GM19395 (cell line): ENCODE data around the gene DAZAP1.
A peak's percentile ranks its signal among the peaks of the same experiment; 100 is the strongest.
"Not testable (repeated sequence)": the region's sequence is repeated elsewhere in the genome, so short reads cannot be mapped to it uniquely, and the experiment has no call there.

Experiments
- ATAC-seq: cut with Tn5 transposase; IDR thresholded peaks from one replicate; pipeline ENCODE4 v1.9.1; 2021; ENCODE audit warnings: mild to moderate bottlenecking, moderate library complexity; ENCODE audit not compliant: unreplicated experiment

Gene DAZAP1

GRCh38 chr19:1470305-1471009 lies 63.1 kb downstream of the DAZAP1 start:
- no peak for ATAC-seq

DNA sequence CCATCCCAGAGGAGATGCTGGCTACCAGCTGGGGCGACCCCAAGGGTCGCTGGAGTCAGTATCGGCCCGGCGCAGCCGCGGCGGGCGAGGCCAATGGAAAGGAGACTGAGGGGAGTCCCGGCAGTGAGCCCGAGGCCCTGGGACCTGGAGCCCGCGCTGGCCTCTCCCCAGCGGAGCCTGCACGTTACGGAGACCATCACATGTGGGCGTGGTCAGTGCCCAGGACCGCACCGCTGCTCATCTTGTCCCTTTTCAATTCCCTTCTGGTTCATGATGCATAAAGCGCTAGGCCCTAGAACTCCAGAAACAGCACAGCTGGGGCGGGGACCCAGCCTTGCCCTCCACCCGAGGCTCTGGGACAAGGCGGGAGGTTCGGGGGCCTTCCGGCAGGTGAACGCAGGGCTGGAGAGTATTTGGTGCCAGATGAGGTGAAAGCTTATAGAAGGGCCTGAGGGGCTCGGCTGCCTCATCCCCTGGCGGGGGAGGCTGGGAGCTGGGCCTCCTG lies 63.7 kb downstream of the DAZAP1 start:
- ATAC-seq = no peak

- no peak for ATAC-seq
These were observed 64.3 kb downstream of the DAZAP1 start for GRCh38 chr19:1471515-1472160.

GRCh38 chr19:1472231-1473084 lies 65.1 kb downstream of the DAZAP1 start:
- no peak for ATAC-seq

- ATAC-seq = no peak
These were observed 65.9 kb downstream of the DAZAP1 start for GRCh38 chr19:1473085-1473851.

DNA sequence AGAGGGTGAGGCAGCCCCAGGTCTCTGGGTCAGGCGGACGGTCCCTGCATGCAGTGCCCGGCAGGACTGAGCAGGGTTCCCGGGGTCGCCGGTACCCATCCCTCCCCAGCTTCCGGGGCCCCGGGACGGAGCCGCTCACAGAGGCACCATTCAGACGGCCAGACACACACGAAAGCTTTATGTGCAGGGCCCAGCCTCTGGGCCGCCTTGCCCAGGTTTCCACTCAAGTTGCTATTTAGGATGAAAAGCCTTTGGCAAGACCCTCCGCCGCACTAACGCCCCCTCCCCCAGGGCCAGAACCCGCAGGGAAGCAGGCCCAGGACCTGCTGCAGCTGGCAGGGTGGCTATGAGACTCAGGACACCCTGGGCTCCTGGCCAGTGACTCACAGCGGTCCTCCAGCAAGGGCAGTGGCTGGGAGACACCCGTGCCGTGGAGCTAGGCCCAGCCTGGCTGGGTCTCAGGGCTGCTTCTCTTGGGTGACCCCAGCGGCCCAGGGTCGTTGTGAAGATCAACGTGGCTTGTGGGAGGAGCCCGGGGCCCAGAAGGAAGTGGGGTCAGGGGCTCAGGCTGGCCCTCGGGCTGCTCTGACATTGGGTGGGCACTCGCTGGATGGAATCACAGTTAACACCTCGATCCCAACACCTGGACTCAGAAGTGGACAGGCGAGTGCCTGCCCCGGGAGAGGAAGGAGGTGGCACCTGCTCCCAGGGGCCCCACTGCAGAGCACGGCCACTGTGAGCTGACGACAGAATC lies 66.8 kb downstream of the DAZAP1 start:
- ATAC-seq = no peak

GRCh38 chr19:1474765-1475351 lies 67.5 kb downstream of the DAZAP1 start:
- ATAC-seq = no peak

- ATAC-seq = no peak
These were observed 68.5 kb downstream of the DAZAP1 start for GRCh38 chr19:1475751-1476437.

GRCh38 chr19:1477056-1477455 lies 69.7 kb downstream of the DAZAP1 start:
- not testable (repeated sequence) for ATAC-seq

GRCh38 chr19:1478934-1479707 lies 71.7 kb downstream of the DAZAP1 start, which contains the start of gene C19orf25:
Gene C19orf25 (minus strand): TSS chr19:1479215. CDS start chr19:1478903, 312 bp downstream.
- ATAC-seq = peak; percentile 77

DNA sequence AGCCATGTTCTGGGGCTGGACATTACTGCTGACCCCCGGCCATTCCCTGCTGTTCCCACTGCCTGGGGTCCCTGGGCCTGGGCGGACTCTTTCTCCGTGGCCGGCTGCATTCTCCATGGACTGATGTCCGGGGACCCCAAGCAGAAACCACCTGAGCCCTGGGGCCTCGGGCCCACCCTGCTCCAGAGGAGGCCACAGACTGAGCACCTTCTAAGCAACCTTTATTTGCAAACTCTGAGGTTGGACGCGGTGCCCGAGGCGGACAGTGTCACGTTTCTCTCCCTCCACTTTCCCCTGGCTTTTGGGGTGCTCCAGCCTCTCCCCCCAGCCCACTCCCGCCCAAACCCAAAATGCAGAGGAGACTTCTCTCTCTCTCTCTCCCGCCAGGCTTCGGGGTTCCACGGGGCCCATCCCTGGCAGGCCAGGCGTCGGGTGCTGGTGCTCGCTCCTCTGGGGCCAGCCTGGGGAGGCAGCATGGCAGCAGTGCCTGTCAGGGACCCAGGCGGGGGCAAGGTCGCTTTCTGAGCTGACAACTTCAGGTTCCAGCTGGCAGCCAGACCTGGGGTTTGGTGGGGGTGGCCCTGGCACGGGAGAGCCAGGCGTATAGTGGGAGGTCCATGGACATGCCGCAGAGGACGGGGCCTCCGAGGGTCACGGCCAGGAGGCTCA lies 74.0 kb downstream of the DAZAP1 start:
- ATAC-seq = no peak

GRCh38 chr19:1481893-1482360 lies 74.5 kb downstream of the DAZAP1 start:
- no peak for ATAC-seq

- ATAC-seq = no peak
These were observed 75.2 kb downstream of the DAZAP1 start for GRCh38 chr19:1482361-1483130.

DNA sequence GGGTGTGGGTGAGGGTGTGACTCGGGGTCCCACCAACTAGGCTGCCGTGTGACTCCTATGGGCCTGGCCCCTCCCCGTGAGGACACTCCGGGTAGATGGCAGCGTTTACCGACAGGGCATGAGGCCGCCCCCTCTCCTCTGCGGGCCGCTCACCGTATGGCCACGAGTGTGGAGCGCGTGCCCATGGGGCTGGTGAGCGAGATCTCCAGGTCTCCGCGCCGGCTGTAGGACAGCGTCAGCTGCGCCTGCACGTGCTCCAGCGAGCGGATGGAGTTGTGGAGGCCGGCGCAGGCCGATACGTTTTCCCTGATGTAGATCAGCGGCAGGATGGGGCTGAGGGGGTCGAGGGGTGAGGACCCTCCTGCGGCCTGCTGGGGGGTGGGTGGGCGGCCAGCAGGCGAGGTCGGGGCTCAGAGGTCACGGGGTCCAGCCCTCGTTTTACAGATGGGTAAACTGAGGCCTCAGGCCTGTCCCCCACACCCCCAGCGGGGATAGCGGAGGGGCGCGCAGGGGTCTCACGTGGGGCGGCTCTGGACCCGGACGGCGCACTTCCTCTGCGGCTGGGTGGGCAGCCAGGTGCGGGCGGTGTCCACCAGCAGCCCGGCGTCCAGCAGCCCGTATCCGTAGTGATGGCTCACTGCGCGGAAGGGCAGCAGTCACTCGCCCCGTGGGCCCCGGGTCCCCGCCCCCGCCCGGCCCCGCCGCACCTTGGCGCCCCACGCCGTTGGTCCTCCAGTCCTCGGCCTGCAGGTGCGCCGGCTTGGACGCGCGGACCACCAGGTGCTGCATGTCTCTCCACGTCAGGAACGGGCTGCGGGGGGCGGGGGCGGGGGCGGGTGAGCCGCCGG lies 76.0 kb downstream of the DAZAP1 start:
- no peak for ATAC-seq

GRCh38 chr19:1483979-1484428 lies 76.6 kb downstream of the DAZAP1 start:
- ATAC-seq = no peak
